LNCaP clone FGC (cell line): ENCODE measurements around the gene HEBP2.

ENCODE experiments used
- DNase-seq: peaks from one replicate; pipeline ENCODE4 v3.0.0-alpha.2; 2011; ENCODE audit warnings: low read depth
- H3K4me3 ChIP-seq: 2 replicates; pipeline ENCODE4 v1.5.1; 2011; ENCODE audit warnings: mild to moderate bottlenecking, low read depth, low read length, control low read depth
- CTCF ChIP-seq: IDR thresholded peaks from 2 replicates; pipeline ENCODE4 v1.5.1; 2012; ENCODE audit warnings: mild to moderate bottlenecking; ENCODE audit not compliant: control insufficient read depth, insufficient read depth; ENCODE audit errors: extremely low read depth

Gene HEBP2

GRCh38 chr6:138397128-138398122, 6.6 kb upstream of the HEBP2 start:
- no peak for TF ChIP-seq CTCF
- H3K4me3 ChIP-seq = no peak overlapping the region
- DNase-seq = no peak

- no peak for DNase-seq
- no peak for TF ChIP-seq CTCF
Measured at GRCh38 chr6:138400326-138400725, 3.7 kb upstream of the HEBP2 start.

GRCh38 chr6:138401960-138402837, 1.8 kb upstream of the HEBP2 start:
- no peak overlapping the region for H3K4me3 ChIP-seq
- DNase-seq = no peak
- no peak for TF ChIP-seq CTCF

More at GRCh38 chr6:138400326-138400725, 3.7 kb upstream of the HEBP2 start:
- no peak overlapping the region for H3K4me3 ChIP-seq

- DNase-seq = no peak
- H3K4me3 ChIP-seq = no peak overlapping the region
- TF ChIP-seq CTCF = no peak
Measured at GRCh38 chr6:138402838-138403187, 1.2 kb upstream of the HEBP2 start.

GRCh38 chr6:138403324-138403800, 661 bp upstream of the HEBP2 start:
- no peak for TF ChIP-seq CTCF
- peak overlapping the region; percentile 90 for H3K4me3 ChIP-seq
- no peak for DNase-seq

- DNase-seq = no peak
- no peak for TF ChIP-seq CTCF
- H3K4me3 ChIP-seq = peak overlapping the region; percentile 90
Measured at GRCh38 chr6:138404666-138405337, 779 bp downstream of the HEBP2 start.
